GM21576 (cell line): ENCODE measurements around the gene HNRNPM.
"Not testable (repeated sequence)": the region's sequence is repeated elsewhere in the genome, so short reads cannot be mapped to it uniquely, and the experiment has no call there.

ENCODE experiments used
- ATAC-seq: cut with Tn5 transposase; IDR thresholded peaks from one replicate; pipeline ENCODE4 v1.9.1; 2021; ENCODE audit warnings: mild to moderate bottlenecking, moderate library complexity; ENCODE audit not compliant: unreplicated experiment

Gene HNRNPM

GRCh38 chr19:8425331-8425730 is 19.4 kb upstream of the HNRNPM start:
- ATAC-seq: not testable (repeated sequence)

- ATAC-seq: no peak
Observed at GRCh38 chr19:8426283-8426682, 18.5 kb upstream of the HNRNPM start.

- ATAC-seq: no peak
Observed at GRCh38 chr19:8429044-8429443, 15.7 kb upstream of the HNRNPM start.

GRCh38 chr19:8429826-8430225 is 14.9 kb upstream of the HNRNPM start:
- no peak for ATAC-seq

- no peak for ATAC-seq
Observed at GRCh38 chr19:8430650-8431049, 14.1 kb upstream of the HNRNPM start.

GRCh38 chr19:8438236-8438635 is 6.5 kb upstream of the HNRNPM start:
- no peak for ATAC-seq

GRCh38 chr19:8441725-8442544 is 2.8 kb upstream of the HNRNPM start:
- no peak for ATAC-seq

GRCh38 chr19:8444140-8444676 is 567 bp upstream of the HNRNPM start:
- ATAC-seq: not testable (repeated sequence)

- peak; percentile 29 for ATAC-seq
Observed at GRCh38 chr19:8445488-8446001, 770 bp downstream of the HNRNPM start.

GRCh38 chr19:8446061-8446709 is 1.4 kb downstream of the HNRNPM start:
- no peak for ATAC-seq

- ATAC-seq: no peak
Observed at GRCh38 chr19:8449830-8450229, 5.1 kb downstream of the HNRNPM start.

GRCh38 chr19:8451377-8451776 is 6.6 kb downstream of the HNRNPM start:
- ATAC-seq: no peak

GRCh38 chr19:8451885-8452284 is 7.1 kb downstream of the HNRNPM start:
- no peak for ATAC-seq

- no peak for ATAC-seq
Observed at GRCh38 chr19:8452446-8453123, 7.8 kb downstream of the HNRNPM start.

- no peak for ATAC-seq
Observed at GRCh38 chr19:8453616-8454015, 8.8 kb downstream of the HNRNPM start.

- no peak for ATAC-seq
Observed at GRCh38 chr19:8454218-8454617, 9.4 kb downstream of the HNRNPM start.

- ATAC-seq: no peak
Observed at GRCh38 chr19:8455018-8455417, 10.2 kb downstream of the HNRNPM start.

- ATAC-seq: no peak
Observed at GRCh38 chr19:8456064-8456463, 11.3 kb downstream of the HNRNPM start.

- ATAC-seq: no peak
Observed at GRCh38 chr19:8457209-8457608, 12.4 kb downstream of the HNRNPM start.

GRCh38 chr19:8457827-8458226 is 13.1 kb downstream of the HNRNPM start:
- ATAC-seq: no peak

- no peak for ATAC-seq
Observed at GRCh38 chr19:8458380-8458779, 13.6 kb downstream of the HNRNPM start.
